CD4-positive, CD25-positive, alpha-beta regulatory T cell (primary cell): Measurements from ENCODE around the gene AHCTF1. TPM values are rescaled to one million over a fixed set of nuclear protein-coding genes. Genes with fewer than 3 reads are reported as not detected.

Source experiments
- ATAC-seq, 2 donors: fragments of 150-1000 bp; cut with Tn5 transposase; one replicate each; pipeline ENCODE4 v1.10.0; 2021; ENCODE audit warnings: low read depth in 2 of 2, moderate number of reproducible peaks in 2 of 2, moderate library complexity in 1 of 2
- DNase-seq, 3 donors: peaks; one replicate each; pipeline versions ENCODE4 v3.0.0 to v3.0.0-alpha.2; 2012 to 2022; ENCODE audit warnings: mixed read lengths in 1 of 3
- H3K27ac ChIP-seq: one replicate; pipeline ENCODE4 v1.7.0; 2013; ENCODE audit warnings: mild to moderate bottlenecking, low read length; ENCODE audit not compliant: insufficient read depth, poor library complexity, severe bottlenecking
- H3K27me3 ChIP-seq: one replicate; pipeline ENCODE4 v1.7.0; 2013; ENCODE audit warnings: low read length; ENCODE audit not compliant: control insufficient read depth, insufficient read depth
- H3K36me3 ChIP-seq: one replicate; pipeline ENCODE4 v1.7.0; 2013; ENCODE audit warnings: mild to moderate bottlenecking, low read length, moderate library complexity; ENCODE audit not compliant: control insufficient read depth, insufficient read depth
- H3K4me1 ChIP-seq: 2 replicates; pipeline ENCODE4 v1.7.0; 2013; ENCODE audit warnings: mild to moderate bottlenecking, low read length; ENCODE audit not compliant: insufficient read depth, control insufficient read depth, poor library complexity, severe bottlenecking
- H3K4me3 ChIP-seq: one replicate; pipeline ENCODE4 v1.7.0; 2013; ENCODE audit warnings: low read depth, mild to moderate bottlenecking, low read length, moderate library complexity
- H3K9me3 ChIP-seq, 2 experiments: 1 replicate in 1 of 2; 2 replicates in 1 of 2; pipeline ENCODE4 v1.7.0; 2013; ENCODE audit warnings: low read length in 2 of 2, mild to moderate bottlenecking in 1 of 2, moderate library complexity in 1 of 2; ENCODE audit not compliant: control insufficient read depth in 2 of 2
- H3K27ac Mint-ChIP-seq, 3 donors: one replicate each; pipeline ENCODE4 v1.8.0; 2020 to 2022; ENCODE audit warnings: mild to moderate bottlenecking in 3 of 3, mixed read lengths in 3 of 3, moderate library complexity in 2 of 3
- H3K27me3 Mint-ChIP-seq: one replicate; pipeline ENCODE4 v1.8.0; 2022; ENCODE audit warnings: mild to moderate bottlenecking, mixed read lengths
- H3K36me3 Mint-ChIP-seq: one replicate; pipeline ENCODE4 v1.8.0; 2020; ENCODE audit warnings: mixed read lengths
- H3K4me1 Mint-ChIP-seq, 4 donors: one replicate each; pipeline ENCODE4 v1.8.0; 2020 to 2022; ENCODE audit warnings: mixed read lengths in 4 of 4, mild to moderate bottlenecking in 1 of 4
- H3K4me3 Mint-ChIP-seq, 4 donors: one replicate each; pipeline ENCODE4 v1.8.0; 2020 to 2022; ENCODE audit warnings: mild to moderate bottlenecking in 4 of 4, mixed read lengths in 4 of 4, moderate library complexity in 3 of 4
- H3K9me3 Mint-ChIP-seq, 7 donors: one replicate each; pipeline ENCODE4 v1.8.0; 2020 to 2022; ENCODE audit warnings: mixed read lengths in 7 of 7, mild to moderate bottlenecking in 3 of 7, moderate library complexity in 2 of 7
- polyA plus RNA-seq, 4 donors: library from polyadenylated mRNA; unstranded; fragments of 300-500 nt; fragmentation: Illumina TruSeq; gene quantifications; one replicate each; pipeline ENCODE4 v1.2.3, GENCODE V29; 2021
- total RNA-seq: library from RNA; stranded (reverse); gene quantifications from one replicate; pipeline ENCODE4 v1.2.3, GENCODE V29; 2022

Gene AHCTF1
- total and polyA plus RNA-seq, 5 donors from 2014 or later: 11.2 to 77.0 (median 14.4) TPM

GRCh38 chr1:246966502-246966901, 34.8 kb upstream of the AHCTF1 start:
- peaks cover 7% of the 10 kb centered on the region for H3K36me3 Mint-ChIP-seq
- H3K27ac ChIP-seq: no peak overlapping the region
- H3K4me3 ChIP-seq: no peak overlapping the region
- H3K27ac Mint-ChIP-seq: no peak overlapping the region
- H3K4me3 Mint-ChIP-seq: no peak overlapping the region
- H3K27me3 ChIP-seq: no peaks in the 10 kb centered on the region
- H3K4me1 ChIP-seq: no peaks in the 10 kb centered on the region
- peaks cover 6 to 11% of the 10 kb centered on the region in 2 experiments for H3K9me3 ChIP-seq
- H3K27me3 Mint-ChIP-seq: peaks cover 5% of the 10 kb centered on the region
- peaks cover 1 to 26% (median 12%) of the 10 kb centered on the region in 7 donors for H3K9me3 Mint-ChIP-seq
- H3K36me3 ChIP-seq: no peaks in the 10 kb centered on the region
- no peak for DNase-seq
- no peaks in the 10 kb centered on the region for H3K4me1 Mint-ChIP-seq
- ATAC-seq: no peak

- no peaks in the 10 kb centered on the region for H3K27me3 ChIP-seq
- H3K4me3 Mint-ChIP-seq: no peak overlapping the region
- H3K4me1 Mint-ChIP-seq: no peaks in the 10 kb centered on the region
- no peaks in the 10 kb centered on the region for H3K36me3 Mint-ChIP-seq
- H3K27ac ChIP-seq: no peak overlapping the region
- H3K27ac Mint-ChIP-seq: peak overlapping the region in 1 of 3 donors; percentile 33
- ATAC-seq (no peak), DNase-seq (no peak)
- H3K4me3 ChIP-seq: no peak overlapping the region
- H3K9me3 ChIP-seq: no peaks in the 10 kb centered on the region
- no peaks in the 10 kb centered on the region for H3K4me1 ChIP-seq
- no peaks in the 10 kb centered on the region for H3K27me3 Mint-ChIP-seq
- H3K36me3 ChIP-seq: no peaks in the 10 kb centered on the region
- peaks cover 0 to 3% (median 0%) of the 10 kb centered on the region in 7 donors for H3K9me3 Mint-ChIP-seq
Measured at GRCh38 chr1:246959944-246960693, 28.4 kb upstream of the AHCTF1 start.

- no peak overlapping the region for H3K27ac Mint-ChIP-seq
- no peak overlapping the region for H3K4me3 ChIP-seq
Measured at GRCh38 chr1:246954126-246954525, 22.4 kb upstream of the AHCTF1 start.

GRCh38 chr1:246951413-246951812, 19.7 kb upstream of the AHCTF1 start:
- no peaks in the 10 kb centered on the region for H3K36me3 ChIP-seq
- ATAC-seq (no peak), DNase-seq (no peak)
- H3K9me3 ChIP-seq: no peaks in the 10 kb centered on the region
- H3K4me3 ChIP-seq: no peak overlapping the region
- Mint-ChIP-seq H3K27me3 (peaks cover 8% of the 10 kb centered on the region), H3K36me3 (no peaks in the 10 kb centered on the region), H3K9me3 (peaks cover 0 to 3% (median 0%) of the 10 kb centered on the region in 7 donors), H3K27ac (no peak overlapping the region), H3K4me3 (no peak overlapping the region), H3K4me1 (peaks cover 0 to 2% (median 0%) of the 10 kb centered on the region in 4 donors)
- H3K27me3 ChIP-seq: no peaks in the 10 kb centered on the region
- no peaks in the 10 kb centered on the region for H3K4me1 ChIP-seq
- H3K27ac ChIP-seq: no peak overlapping the region

More at GRCh38 chr1:246954126-246954525, 22.4 kb upstream of the AHCTF1 start:
- H3K9me3 ChIP-seq: no peaks in the 10 kb centered on the region
- DNase-seq: no peak
- H3K9me3 Mint-ChIP-seq: peaks cover 0 to 3% (median 0%) of the 10 kb centered on the region in 7 donors
- H3K4me1 ChIP-seq: no peaks in the 10 kb centered on the region
- H3K27me3 Mint-ChIP-seq: peaks cover 4% of the 10 kb centered on the region
- peaks cover 0 to 2% (median 0%) of the 10 kb centered on the region in 4 donors for H3K4me1 Mint-ChIP-seq
- ATAC-seq: no peak
- H3K36me3 Mint-ChIP-seq: no peaks in the 10 kb centered on the region
- H3K4me3 Mint-ChIP-seq: no peak overlapping the region
- H3K36me3 ChIP-seq: no peaks in the 10 kb centered on the region
- no peaks in the 10 kb centered on the region for H3K27me3 ChIP-seq
- H3K27ac ChIP-seq: no peak overlapping the region

- H3K4me3 Mint-ChIP-seq: no peak overlapping the region
- ATAC-seq (no peak), DNase-seq (no peak)
- H3K4me1 ChIP-seq: no peaks in the 10 kb centered on the region
- no peak overlapping the region for H3K27ac Mint-ChIP-seq
- peaks cover 8% of the 10 kb centered on the region for H3K27me3 Mint-ChIP-seq
- H3K4me3 ChIP-seq: no peak overlapping the region
- no peak overlapping the region for H3K27ac ChIP-seq
- no peaks in the 10 kb centered on the region for H3K36me3 ChIP-seq
- no peaks in the 10 kb centered on the region for H3K9me3 ChIP-seq
- H3K36me3 Mint-ChIP-seq: no peaks in the 10 kb centered on the region
- no peaks in the 10 kb centered on the region for H3K27me3 ChIP-seq
- peaks cover 0 to 6% (median 0%) of the 10 kb centered on the region in 7 donors for H3K9me3 Mint-ChIP-seq
- peaks cover 0 to 2% (median 0%) of the 10 kb centered on the region in 4 donors for H3K4me1 Mint-ChIP-seq
Measured at GRCh38 chr1:246949956-246950355, 18.2 kb upstream of the AHCTF1 start.

- DNase-seq: no peak
- Histone ChIP-seq H3K4me3 (no peak overlapping the region), H3K9me3 (no peaks in the 10 kb centered on the region), H3K27me3 (no peaks in the 10 kb centered on the region), H3K4me1 (no peaks in the 10 kb centered on the region), H3K27ac (no peak overlapping the region), H3K36me3 (no peaks in the 10 kb centered on the region)
- Mint-ChIP-seq H3K4me1 (peaks cover 0 to 2% (median 0%) of the 10 kb centered on the region in 4 donors), H3K36me3 (no peaks in the 10 kb centered on the region), H3K27ac (no peak overlapping the region), H3K9me3 (peaks cover 0 to 6% (median 0%) of the 10 kb centered on the region in 7 donors), H3K27me3 (peaks cover 8% of the 10 kb centered on the region), H3K4me3 (no peak overlapping the region)
- ATAC-seq: no peak
Measured at GRCh38 chr1:246947255-246947654, 15.5 kb upstream of the AHCTF1 start.

GRCh38 chr1:246946366-246946765, 14.6 kb upstream of the AHCTF1 start:
- no peaks in the 10 kb centered on the region for H3K4me1 ChIP-seq
- no peak overlapping the region for H3K4me3 ChIP-seq
- DNase-seq: no peak
- Mint-ChIP-seq H3K36me3 (no peaks in the 10 kb centered on the region), H3K4me3 (no peak overlapping the region), H3K27ac (no peak overlapping the region), H3K27me3 (peaks cover 4% of the 10 kb centered on the region), H3K9me3 (peaks cover 0 to 5% (median 0%) of the 10 kb centered on the region in 7 donors), H3K4me1 (peaks cover 0 to 2% (median 0%) of the 10 kb centered on the region in 4 donors)
- no peaks in the 10 kb centered on the region for H3K27me3 ChIP-seq
- H3K9me3 ChIP-seq: no peaks in the 10 kb centered on the region
- no peaks in the 10 kb centered on the region for H3K36me3 ChIP-seq
- H3K27ac ChIP-seq: no peak overlapping the region
- no peak for ATAC-seq

GRCh38 chr1:246934765-246935164, 3.0 kb upstream of the AHCTF1 start:
- Histone ChIP-seq H3K4me3 (no peak overlapping the region), H3K27me3 (no peaks in the 10 kb centered on the region), H3K36me3 (no peaks in the 10 kb centered on the region), H3K27ac (no peak overlapping the region), H3K9me3 (no peaks in the 10 kb centered on the region), H3K4me1 (peaks cover 12% of the 10 kb centered on the region)
- no peaks in the 10 kb centered on the region for H3K9me3 Mint-ChIP-seq
- peaks cover 4 to 24% (median 15%) of the 10 kb centered on the region in 4 donors for H3K4me1 Mint-ChIP-seq
- H3K27me3 Mint-ChIP-seq: peaks cover 10% of the 10 kb centered on the region
- DNase-seq (no peak), ATAC-seq (no peak)
- H3K36me3 Mint-ChIP-seq: peaks cover 4% of the 10 kb centered on the region
- peak overlapping the region in 1 of 3 donors; percentile 5 for H3K27ac Mint-ChIP-seq
- peak overlapping the region in 3 of 4 donors; percentile 34 to 44 (median 41) for H3K4me3 Mint-ChIP-seq
